Measurements from ENCODE around the gene EGFL6. TPM values are rescaled to one million over a fixed set of nuclear protein-coding genes. Genes with fewer than 3 reads are reported as not detected.

EGFL6 gene
- total RNA-seq, 2 experiments from 2014 or later: not detected

- H3K27ac Mint-ChIP-seq: no peak overlapping the region
- no peak for TF ChIP-seq CTCF (IDR thresholded peaks at IDR 0.05)
- ATAC-seq (ENCODE audit: poor library complexity) (no peak), DNase-seq (no peak)
- Histone ChIP-seq H3K9me3 (ENCODE audit: control insufficient read depth in 1 of 2, insufficient read depth in 1 of 2, low read length in 2 of 2) (no peaks in the 10 kb centered on the region), H3K4me3 (ENCODE audit: low read length) (no peak overlapping the region), H3K27ac (ENCODE audit: low read depth in 1 of 2, low read length in 2 of 2) (no peak overlapping the region), H3K4me1 (ENCODE audit: insufficient read depth, low read length) (no peaks in the 10 kb centered on the region), H3K36me3 (ENCODE audit: insufficient read depth, low read length) (no peaks in the 10 kb centered on the region), H3K27me3 (ENCODE audit: control insufficient read depth in 1 of 2, insufficient read depth in 2 of 2, low read length in 2 of 2) (no peaks in the 10 kb centered on the region)
- no peaks in the 10 kb centered on the region for H3K4me1 Mint-ChIP-seq (ENCODE audit: low read depth)
- H3K36me3 Mint-ChIP-seq (ENCODE audit: low read depth): no peaks in the 10 kb centered on the region
- intact Hi-C loops (cut with DNase I, micrococcal nuclease): loop anchor here in 1 of 2 experiments (5.0 kb wide), 1 partner anchor 109 kb away; no protein-coding TSS in a partner anchor
- no peaks in the 10 kb centered on the region for H3K9me3 Mint-ChIP-seq
- ChIA-PET POLR2A (no interaction called here), CTCF (no interaction called here)
- no peaks in the 10 kb centered on the region for H3K27me3 Mint-ChIP-seq
- H3K4me3 Mint-ChIP-seq: no peak overlapping the region
Observed at GRCh38 chrX:13522811-13523210, 46.6 kb upstream of the EGFL6 start.

- intact Hi-C loops (cut with DNase I, micrococcal nuclease): no loop called here
- Mint-ChIP-seq H3K4me1 (ENCODE audit: low read depth) (no peaks in the 10 kb centered on the region), H3K4me3 (no peak overlapping the region), H3K9me3 (no peaks in the 10 kb centered on the region), H3K36me3 (ENCODE audit: low read depth) (no peaks in the 10 kb centered on the region), H3K27me3 (no peaks in the 10 kb centered on the region), H3K27ac (no peak overlapping the region)
- H3K9me3 ChIP-seq (ENCODE audit: control insufficient read depth in 1 of 2, insufficient read depth in 1 of 2, low read length in 2 of 2): no peaks in the 10 kb centered on the region
- no peak overlapping the region for H3K4me3 ChIP-seq (ENCODE audit: low read length)
- no peak overlapping the region for H3K27ac ChIP-seq (ENCODE audit: low read depth in 1 of 2, low read length in 2 of 2)
- H3K27me3 ChIP-seq (ENCODE audit: control insufficient read depth in 1 of 2, insufficient read depth in 2 of 2, low read length in 2 of 2): no peaks in the 10 kb centered on the region
- no peaks in the 10 kb centered on the region for H3K36me3 ChIP-seq (ENCODE audit: insufficient read depth, low read length)
- ATAC-seq (ENCODE audit: poor library complexity) (no peak), DNase-seq (peak in 1 of 14 experiments; percentile 0)
- TF ChIP-seq CTCF (IDR thresholded peaks at IDR 0.05): no peak
- ChIA-PET CTCF (no interaction called here), POLR2A (no interaction called here)
- H3K4me1 ChIP-seq (ENCODE audit: insufficient read depth, low read length): no peaks in the 10 kb centered on the region
Observed at GRCh38 chrX:13533726-13534125, 35.7 kb upstream of the EGFL6 start.

GRCh38 chrX:13535376-13536165 is 33.8 kb upstream of the EGFL6 start:
- Mint-ChIP-seq H3K4me1 (ENCODE audit: low read depth) (no peaks in the 10 kb centered on the region), H3K9me3 (no peaks in the 10 kb centered on the region), H3K4me3 (no peak overlapping the region), H3K27ac (no peak overlapping the region), H3K36me3 (ENCODE audit: low read depth) (no peaks in the 10 kb centered on the region), H3K27me3 (no peaks in the 10 kb centered on the region)
- Histone ChIP-seq H3K27me3 (ENCODE audit: control insufficient read depth in 1 of 2, insufficient read depth in 2 of 2, low read length in 2 of 2) (no peaks in the 10 kb centered on the region), H3K9me3 (ENCODE audit: control insufficient read depth in 1 of 2, insufficient read depth in 1 of 2, low read length in 2 of 2) (no peaks in the 10 kb centered on the region), H3K4me3 (ENCODE audit: low read length) (no peak overlapping the region), H3K27ac (ENCODE audit: low read depth in 1 of 2, low read length in 2 of 2) (no peak overlapping the region), H3K4me1 (ENCODE audit: insufficient read depth, low read length) (no peaks in the 10 kb centered on the region), H3K36me3 (ENCODE audit: insufficient read depth, low read length) (no peaks in the 10 kb centered on the region)
- ATAC-seq (ENCODE audit: poor library complexity): no peak
- no peak for TF ChIP-seq CTCF (IDR thresholded peaks at IDR 0.05)
- CTCF ChIA-PET: no interaction called here
- DNase-seq: no peak
- intact Hi-C loops (cut with DNase I, micrococcal nuclease): no loop called here
- POLR2A ChIA-PET: no interaction called here
